HUES6 (cell line): ENCODE results near the gene PARP1.

Experiments used
- H3K27ac ChIP-seq: 2 replicates; pipeline ENCODE4 v1.7.0; 2013; ENCODE audit warnings: low read depth, mild to moderate bottlenecking, low read length, inconsistent platforms
- H3K27me3 ChIP-seq: 2 replicates; pipeline ENCODE4 v1.6.1; 2013; ENCODE audit warnings: low read length; ENCODE audit not compliant: control insufficient read depth, insufficient read depth
- H3K36me3 ChIP-seq: 2 replicates; pipeline ENCODE4 v1.6.1; 2013; ENCODE audit warnings: low read length; ENCODE audit not compliant: control insufficient read depth, insufficient read depth
- H3K4me1 ChIP-seq: 2 replicates; pipeline ENCODE4 v1.6.1; 2013; ENCODE audit warnings: low read length; ENCODE audit not compliant: control insufficient read depth, insufficient read depth
- H3K4me3 ChIP-seq: 2 replicates; pipeline ENCODE4 v1.5.1; 2013; ENCODE audit warnings: low read depth, low read length
- H3K9ac ChIP-seq: one replicate; pipeline ENCODE4 v1.6.1; 2013; ENCODE audit warnings: mild to moderate bottlenecking, low read length
- H3K9me3 ChIP-seq: 2 replicates; pipeline ENCODE4 v1.6.1; 2013; ENCODE audit warnings: low read depth, low read length; ENCODE audit not compliant: control insufficient read depth, insufficient read depth

PARP1 gene

GRCh38 chr1:226362891-226363447, 44.9 kb downstream of the PARP1 start:
- no peaks in the 10 kb centered on the region for H3K4me1 ChIP-seq
- no peaks in the 10 kb centered on the region for H3K27me3 ChIP-seq
- no peak overlapping the region for H3K27ac ChIP-seq
- H3K9me3 ChIP-seq: no peaks in the 10 kb centered on the region
- peaks cover 99% of the 10 kb centered on the region for H3K36me3 ChIP-seq
- H3K9ac ChIP-seq: no peak overlapping the region
- no peak overlapping the region for H3K4me3 ChIP-seq

DNA sequence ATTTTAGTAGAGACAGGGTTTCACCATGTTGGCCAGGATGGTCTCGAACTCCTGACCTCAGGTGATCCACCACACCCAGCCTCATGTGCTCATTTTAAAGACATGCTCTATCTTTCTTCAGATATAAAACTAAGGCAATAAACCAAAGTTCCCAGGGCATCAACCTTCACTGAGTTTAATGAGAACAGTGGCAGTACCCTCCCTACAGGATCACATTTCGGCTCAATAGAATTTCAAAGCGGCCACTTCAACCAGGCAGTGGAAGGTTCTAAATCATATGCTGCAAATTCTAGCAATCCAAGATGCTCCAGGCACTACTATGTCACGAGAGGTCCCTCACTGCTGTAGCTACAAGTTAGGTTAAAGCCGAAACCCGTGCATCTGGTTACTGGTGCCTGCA, 45.5 kb downstream of the PARP1 start:
- Histone ChIP-seq H3K4me3 (no peak overlapping the region), H3K27ac (no peak overlapping the region), H3K4me1 (no peaks in the 10 kb centered on the region), H3K27me3 (no peaks in the 10 kb centered on the region), H3K9ac (no peak overlapping the region), H3K36me3 (peaks cover 99% of the 10 kb centered on the region), H3K9me3 (no peaks in the 10 kb centered on the region)

DNA sequence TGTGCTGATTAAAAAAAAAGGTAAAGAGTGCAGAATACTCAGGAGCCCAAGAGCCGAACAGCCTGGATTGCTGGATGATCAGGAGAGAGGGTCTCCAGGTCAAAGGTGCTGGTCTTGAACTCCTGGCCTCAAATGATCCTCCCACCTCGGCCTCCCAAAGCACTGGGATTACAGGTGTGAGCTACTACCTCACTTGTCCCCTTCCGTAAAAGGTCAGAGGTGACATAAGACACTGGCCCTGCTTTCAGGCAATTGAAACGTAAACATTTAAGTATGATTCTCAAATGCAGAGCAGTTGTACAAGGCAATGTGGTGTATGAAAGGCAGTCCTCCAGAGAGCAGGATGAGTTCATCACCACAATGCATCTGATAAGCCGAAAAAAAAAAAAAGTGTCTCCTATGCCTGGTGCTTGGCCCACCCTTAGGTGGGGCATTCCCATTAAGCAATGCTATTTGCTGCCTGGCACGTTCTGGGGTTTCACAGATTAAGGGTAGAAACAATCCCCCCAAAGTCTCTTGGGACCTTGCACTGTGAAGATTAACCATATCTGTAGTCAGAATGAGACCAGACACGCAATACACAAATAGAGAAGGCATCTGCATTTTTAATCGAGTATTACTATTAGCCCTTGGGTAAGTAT, 47.7 kb downstream of the PARP1 start:
- Histone ChIP-seq H3K9ac (no peak overlapping the region), H3K4me3 (no peak overlapping the region), H3K27me3 (no peaks in the 10 kb centered on the region), H3K9me3 (no peaks in the 10 kb centered on the region), H3K4me1 (no peaks in the 10 kb centered on the region), H3K27ac (no peak overlapping the region), H3K36me3 (peaks cover 89% of the 10 kb centered on the region)

DNA sequence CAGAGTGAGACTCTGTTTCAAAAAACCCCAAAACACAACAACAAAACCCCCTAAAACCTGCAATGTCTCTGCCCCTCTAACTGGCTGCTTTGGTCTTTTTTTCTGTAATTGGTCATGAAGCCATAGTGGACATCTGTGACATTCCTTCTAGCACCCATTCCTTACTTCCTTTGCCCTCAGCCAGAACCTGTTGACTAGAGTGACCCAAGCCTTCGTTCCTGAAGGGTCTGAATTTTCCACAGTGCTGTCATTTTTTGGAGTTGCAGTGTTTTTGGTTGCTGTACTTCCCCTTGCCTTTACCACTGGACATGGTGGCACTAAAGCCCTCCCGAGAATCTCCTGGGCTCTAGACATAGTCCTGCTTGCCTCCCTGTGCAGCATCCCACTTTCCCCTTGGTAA, 50.5 kb downstream of the PARP1 start:
- Histone ChIP-seq H3K4me3 (no peak overlapping the region), H3K27me3 (no peaks in the 10 kb centered on the region), H3K4me1 (no peaks in the 10 kb centered on the region), H3K9ac (no peak overlapping the region), H3K27ac (no peak overlapping the region), H3K36me3 (peaks cover 62% of the 10 kb centered on the region), H3K9me3 (no peaks in the 10 kb centered on the region)

DNA sequence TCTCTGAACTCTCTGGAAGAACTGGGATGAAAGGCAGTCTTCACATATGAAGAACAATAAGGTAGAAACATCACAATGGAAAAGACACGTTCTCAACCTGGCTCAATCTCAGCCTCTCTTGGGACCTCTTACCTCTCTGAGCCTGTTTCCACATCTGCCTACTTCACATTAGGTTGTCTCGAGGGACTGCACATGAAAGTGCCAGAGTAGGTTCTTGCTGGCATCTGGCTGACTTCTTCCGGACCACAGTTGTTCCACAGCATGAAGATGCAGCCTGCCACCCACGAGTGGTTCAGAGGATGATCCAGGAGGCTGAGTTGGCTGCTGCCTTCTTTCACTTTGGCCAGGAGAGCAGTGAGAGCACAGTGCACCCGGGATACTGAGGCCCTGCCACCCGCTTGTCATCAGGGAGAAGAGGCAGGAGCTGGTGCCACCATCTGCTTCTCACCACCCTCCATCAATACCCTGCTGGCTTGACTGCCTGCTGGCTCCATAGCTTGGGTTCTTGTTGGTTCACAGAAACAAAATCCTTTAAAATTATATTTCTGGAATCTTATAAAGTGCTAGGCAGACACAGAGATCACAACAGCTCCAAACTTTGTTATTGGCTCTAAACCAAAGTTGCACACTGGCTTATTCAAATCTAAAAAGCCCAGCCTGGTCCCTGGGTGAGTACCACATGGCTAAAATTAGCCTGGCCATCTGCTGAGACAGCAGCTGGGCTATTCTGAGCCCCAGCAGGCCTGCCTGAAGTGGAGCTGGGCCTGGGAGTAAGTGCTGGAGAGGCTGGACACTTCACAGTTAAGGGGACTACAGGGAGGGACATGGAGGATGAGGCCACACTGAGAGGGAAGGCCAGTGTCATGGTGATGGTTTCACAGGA, 52.0 kb downstream of the PARP1 start:
- Histone ChIP-seq H3K9me3 (no peaks in the 10 kb centered on the region), H3K4me3 (no peak overlapping the region), H3K27me3 (no peaks in the 10 kb centered on the region), H3K27ac (no peak overlapping the region), H3K9ac (no peak overlapping the region), H3K36me3 (peaks cover 47% of the 10 kb centered on the region), H3K4me1 (no peaks in the 10 kb centered on the region)

- Histone ChIP-seq H3K36me3 (peaks cover 38% of the 10 kb centered on the region), H3K4me1 (no peaks in the 10 kb centered on the region; the same call in 1 of the 2 replicates), H3K27me3 (no peaks in the 10 kb centered on the region), H3K9ac (no peak overlapping the region), H3K9me3 (no peaks in the 10 kb centered on the region), H3K27ac (no peak overlapping the region), H3K4me3 (no peak overlapping the region)
Measured at GRCh38 chr1:226355016-226355415, 52.9 kb downstream of the PARP1 start.

DNA sequence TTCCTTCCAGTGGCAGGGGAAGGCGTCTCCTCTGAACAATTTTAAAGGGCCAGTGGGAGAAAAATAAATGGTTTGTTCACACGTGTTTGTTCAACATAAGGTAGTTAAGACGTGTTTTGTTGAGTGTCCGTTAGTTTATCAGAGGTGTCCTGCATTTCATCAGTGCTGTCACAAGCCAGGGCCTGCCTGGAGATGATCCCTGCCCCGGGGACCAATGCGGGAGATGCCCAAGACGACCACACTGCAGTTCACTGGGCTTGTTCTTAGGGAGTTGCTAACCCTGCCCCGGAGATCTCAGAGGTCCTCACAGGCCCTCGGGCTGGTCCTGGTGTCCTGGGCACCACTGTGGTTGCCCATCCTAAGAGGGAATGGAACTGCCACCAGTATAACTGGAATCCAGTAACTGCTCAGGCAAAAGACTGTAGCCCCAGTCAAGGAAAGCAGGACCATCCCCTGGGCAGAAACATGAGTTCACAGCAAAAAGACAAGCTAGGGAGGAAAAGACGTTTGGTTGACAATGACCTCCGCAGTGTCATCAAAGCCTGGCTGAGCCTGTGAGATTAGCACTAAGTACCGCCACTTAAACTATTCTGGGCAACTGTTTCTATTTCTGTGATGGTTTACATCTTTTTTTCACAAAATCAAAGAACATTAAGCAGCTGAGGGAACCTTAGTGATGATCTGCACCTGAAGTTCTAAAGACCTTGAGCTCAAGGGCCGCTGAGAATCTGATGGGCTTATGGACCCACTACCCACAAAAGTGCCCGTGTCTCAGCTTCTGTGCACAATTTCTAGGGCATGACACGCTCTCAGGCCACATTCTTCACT, 54.0 kb downstream of the PARP1 start:
- Histone ChIP-seq H3K9ac (no peak overlapping the region), H3K27ac (no peak overlapping the region), H3K27me3 (no peaks in the 10 kb centered on the region), H3K4me3 (no peak overlapping the region), H3K9me3 (no peaks in the 10 kb centered on the region), H3K36me3 (peaks cover 27% of the 10 kb centered on the region), H3K4me1 (no peaks in the 10 kb centered on the region; the same call in 1 of the 2 replicates)

GRCh38 chr1:226351709-226352108, 56.2 kb downstream of the PARP1 start:
- Histone ChIP-seq H3K27me3 (no peaks in the 10 kb centered on the region), H3K4me3 (no peak overlapping the region), H3K4me1 (no peaks in the 10 kb centered on the region; the same call in 1 of the 2 replicates), H3K9ac (no peak overlapping the region), H3K36me3 (peaks cover 9% of the 10 kb centered on the region), H3K27ac (no peak overlapping the region), H3K9me3 (no peaks in the 10 kb centered on the region)

- H3K36me3 ChIP-seq: peaks cover 4% of the 10 kb centered on the region
- no peak overlapping the region for H3K4me3 ChIP-seq
- H3K27me3 ChIP-seq: no peaks in the 10 kb centered on the region
- H3K9ac ChIP-seq: no peak overlapping the region
- no peaks in the 10 kb centered on the region; the same call in 1 of the 2 replicates for H3K4me1 ChIP-seq
- H3K27ac ChIP-seq: no peak overlapping the region
- H3K9me3 ChIP-seq: no peaks in the 10 kb centered on the region
Measured at GRCh38 chr1:226350519-226350865, 57.4 kb downstream of the PARP1 start.

- Histone ChIP-seq H3K4me3 (no peak overlapping the region), H3K9me3 (no peaks in the 10 kb centered on the region), H3K27ac (no peak overlapping the region), H3K9ac (no peak overlapping the region), H3K36me3 (no peaks in the 10 kb centered on the region), H3K27me3 (no peaks in the 10 kb centered on the region), H3K4me1 (no peaks in the 10 kb centered on the region; the same call in 1 of the 2 replicates)
Measured at GRCh38 chr1:226349801-226350518, 57.9 kb downstream of the PARP1 start.
